ENCODE measurements around the gene CCDC171. TPM values are rescaled to one million over a fixed set of nuclear protein-coding genes. Genes with fewer than 3 reads are reported as not detected.
A peak's percentile ranks its signal among the peaks of the same experiment; 100 is the strongest.

The CCDC171 gene
- total RNA-seq: 1 to 10 TPM in 7 of 9 donors, under 1 TPM in 2; 0.44 to 3.4 (median 1.4) TPM
- under 1 TPM; 0.30 to 0.47 TPM for polyA plus RNA-seq
- long read RNA-seq, donor 1, partial matches to known transcripts: 0 of 1 reads
- long read RNA-seq, donor 1, other reads (novel, unspliced or antisense): 1 of 1 reads
- long read RNA-seq, donor 2, partial matches to known transcripts: 2 of 2 reads
- long read RNA-seq, donor 2, other reads (novel, unspliced or antisense): 0 of 2 reads
- long read RNA-seq, donor 3: 0 reads

- DNase-seq (peak; percentile 93 to 95 (median 95)), ATAC-seq (peak; percentile 96 to 99 (median 98))
- H3K4me1 ChIP-seq: peaks cover 0 to 10% (median 4%) of the 10 kb centered on the region in 12 donors
- no peaks in the 10 kb centered on the region for H3K36me3 ChIP-seq
- 0 to 1% (median 1%) methylated on average over 54 to 65 of the region's 65 CpGs for WGBS, 4 donors
- peak within 1 kb of the TSS; percentile 54 to 94 (median 80) for H3K4me3 ChIP-seq
- TF ChIP-seq, protein P1, sequence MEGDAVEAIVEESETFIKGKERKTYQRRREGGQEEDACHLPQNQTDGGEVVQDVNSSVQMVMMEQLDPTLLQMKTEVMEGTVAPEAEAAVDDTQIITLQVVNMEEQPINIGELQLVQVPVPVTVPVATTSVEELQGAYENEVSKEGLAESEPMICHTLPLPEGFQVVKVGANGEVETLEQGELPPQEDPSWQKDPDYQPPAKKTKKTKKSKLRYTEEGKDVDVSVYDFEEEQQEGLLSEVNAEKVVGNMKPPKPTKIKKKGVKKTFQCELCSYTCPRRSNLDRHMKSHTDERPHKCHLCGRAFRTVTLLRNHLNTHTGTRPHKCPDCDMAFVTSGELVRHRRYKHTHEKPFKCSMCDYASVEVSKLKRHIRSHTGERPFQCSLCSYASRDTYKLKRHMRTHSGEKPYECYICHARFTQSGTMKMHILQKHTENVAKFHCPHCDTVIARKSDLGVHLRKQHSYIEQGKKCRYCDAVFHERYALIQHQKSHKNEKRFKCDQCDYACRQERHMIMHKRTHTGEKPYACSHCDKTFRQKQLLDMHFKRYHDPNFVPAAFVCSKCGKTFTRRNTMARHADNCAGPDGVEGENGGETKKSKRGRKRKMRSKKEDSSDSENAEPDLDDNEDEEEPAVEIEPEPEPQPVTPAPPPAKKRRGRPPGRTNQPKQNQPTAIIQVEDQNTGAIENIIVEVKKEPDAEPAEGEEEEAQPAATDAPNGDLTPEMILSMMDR (IDR thresholded peaks at IDR 0.05): peak in 1 of 12 donors; percentile 7
- peak in 1 of 2 donors; percentile 62 for TF ChIP-seq POLR2A (IDR thresholded peaks at IDR 0.05)
- no peaks in the 10 kb centered on the region for H3K27me3 ChIP-seq
- H3K9me3 ChIP-seq: no peaks in the 10 kb centered on the region
- H3K27ac ChIP-seq: peak within 1 kb of the TSS; percentile 59 to 91 (median 82)
- intact Hi-C loops (cut with DNase I): loop anchor here in 7 of 10 donors (2.0 to 10.0 kb wide), 6 partner anchors 41 to 131 kb away; partner anchors contain the start of genes PSIP1 (in 4 of the 7) and SNAPC3 (in 2 of the 7)
Observed at GRCh38 chr9:15552636-15553527, at the start of gene CCDC171. Gene CCDC171 (plus strand): TSS chr9:15553043. CDS start chr9:15564089, 11,046 bp downstream.

GRCh38 chr9:15505921-15506320 lies 46.9 kb upstream of the CCDC171 start:
- Histone ChIP-seq H3K36me3 (peaks cover 0 to 69% (median 41%) of the 10 kb centered on the region in 9 donors), H3K9me3 (no peaks in the 10 kb centered on the region), H3K27me3 (no peaks in the 10 kb centered on the region), H3K4me1 (peaks cover 0 to 24% (median 11%) of the 10 kb centered on the region in 12 donors), H3K4me3 (no peak overlapping the region), H3K27ac (no peak overlapping the region)
- ATAC-seq (no peak), DNase-seq (no peak)
- intact Hi-C loops (cut with DNase I): loop anchor here in 1 of 10 donors (10.0 kb wide), 2 partner anchors 49 to 99 kb away; partner anchors contain the start of gene CCDC171
- WGBS, 4 donors: 89 to 94% (median 92%) methylated on average over 3 of the region's 3 CpGs
- TF ChIP-seq POLR2A (IDR thresholded peaks at IDR 0.05): no peak
- TF ChIP-seq, protein P1 (IDR thresholded peaks at IDR 0.05): no peak

DNA sequence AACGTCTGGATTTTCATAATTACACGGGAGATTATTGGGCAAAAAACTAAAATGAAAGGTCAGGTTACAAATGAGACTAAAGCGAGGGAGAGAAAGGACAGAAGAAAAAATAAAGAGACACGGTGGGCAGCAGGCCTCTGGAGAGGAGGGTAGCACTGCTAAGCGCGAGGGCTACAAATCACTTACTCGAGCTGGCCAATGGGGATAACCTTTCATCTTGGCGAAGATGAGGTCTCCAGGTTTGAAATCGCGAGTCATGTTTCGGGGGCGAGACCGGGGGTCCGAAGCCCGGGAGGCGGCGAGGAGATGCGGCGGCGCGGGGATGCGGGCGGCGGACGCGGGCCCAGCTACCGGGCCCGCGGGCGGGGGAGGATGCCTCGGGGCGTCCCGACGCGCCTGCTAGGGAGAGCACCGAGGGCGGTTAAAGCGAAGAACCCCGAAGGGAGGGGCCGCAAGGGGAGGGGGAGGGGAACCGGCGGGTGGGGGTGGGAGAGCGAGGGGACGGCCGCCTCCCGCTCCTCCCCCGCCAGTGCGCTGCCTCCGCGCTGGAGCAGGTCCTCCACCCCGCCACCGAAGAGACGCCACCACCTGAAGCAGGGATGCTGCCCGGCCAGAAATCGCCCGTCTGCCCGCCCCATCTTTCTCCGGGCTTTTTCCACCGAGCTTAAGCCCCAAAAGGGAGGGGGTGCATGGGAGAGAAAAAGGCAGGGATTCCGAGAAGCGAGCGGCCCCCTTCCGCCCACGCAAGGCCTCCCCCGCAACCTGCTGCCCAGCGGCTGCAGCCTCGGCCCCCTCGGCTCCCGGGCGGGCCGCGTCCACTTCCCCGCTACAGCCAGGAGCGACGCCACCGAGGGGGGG lies 42.7 kb upstream of the CCDC171 start:
- intact Hi-C loops (cut with DNase I): loop anchor here in 7 of 10 donors (1.0 to 10.0 kb wide), 6 partner anchors 41 to 95 kb away; partner anchors contain the start of genes CCDC171 (in 5 of the 7) and SNAPC3 (in 1 of the 7)
- DNase-seq: peak; percentile 35 to 68 (median 45)
- TF ChIP-seq POLR2A (IDR thresholded peaks at IDR 0.05): no peak
- TF ChIP-seq, protein P1 (IDR thresholded peaks at IDR 0.05): no peak
- Histone ChIP-seq H3K27me3 (no peaks in the 10 kb centered on the region), H3K27ac (peak overlapping the region; percentile 81 to 98 (median 92)), H3K4me1 (peaks cover 0 to 33% (median 18%) of the 10 kb centered on the region in 12 donors), H3K9me3 (no peaks in the 10 kb centered on the region), H3K4me3 (peak overlapping the region; percentile 80 to 99 (median 92)), H3K36me3 (peaks cover 0 to 36% (median 27%) of the 10 kb centered on the region in 9 donors)
- WGBS, 4 donors: 1 to 2% (median 2%) methylated on average over 45 to 76 of the region's 76 CpGs
- peak; percentile 16 to 85 (median 65) for ATAC-seq
